ENCODE data around the gene PSORS1C2.

The PSORS1C2 gene

DNA sequence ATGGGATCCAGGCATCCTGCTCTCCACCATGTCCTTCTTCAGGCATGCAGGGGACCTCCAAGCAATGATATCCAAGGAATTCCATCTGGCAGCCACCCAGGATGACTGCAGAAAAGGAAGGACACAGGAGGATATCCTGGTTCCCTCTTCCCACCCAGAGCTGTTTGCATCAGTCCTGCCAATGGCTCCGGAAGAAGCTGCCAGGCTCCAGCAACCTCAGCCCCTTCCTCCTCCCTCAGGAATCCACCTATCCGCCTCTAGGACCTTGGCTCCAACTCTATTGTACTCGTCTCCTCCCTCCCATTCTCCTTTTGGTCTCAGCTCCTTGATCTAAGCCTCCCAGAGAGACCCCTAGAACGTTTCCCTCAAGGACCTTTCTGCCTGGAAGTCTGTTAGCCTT, 733 bp upstream of the PSORS1C2 start:
- DNase-seq (ENCODE audit: low spot score), result no peak

DNA sequence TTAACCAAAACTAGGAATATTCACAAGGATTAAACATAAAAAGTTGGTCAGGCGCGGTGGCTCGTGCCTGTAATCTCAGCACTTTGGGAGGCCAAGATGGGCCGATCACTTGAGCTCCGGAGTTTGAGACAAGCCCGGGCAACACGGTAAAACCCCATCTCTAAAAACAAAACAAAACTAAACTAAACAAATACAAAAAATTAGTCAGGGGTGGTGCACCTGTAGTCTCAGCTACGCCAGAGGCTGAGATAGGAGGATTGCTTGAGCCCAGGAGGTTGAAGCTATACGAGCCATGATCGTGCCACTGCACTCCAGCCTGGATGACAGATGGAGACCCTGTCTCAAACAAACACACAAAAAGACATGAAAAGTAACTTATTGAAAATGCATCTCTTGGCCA, 3.2 kb downstream of the PSORS1C2 start:
- no peak for DNase-seq (ENCODE audit: low spot score)

DNA sequence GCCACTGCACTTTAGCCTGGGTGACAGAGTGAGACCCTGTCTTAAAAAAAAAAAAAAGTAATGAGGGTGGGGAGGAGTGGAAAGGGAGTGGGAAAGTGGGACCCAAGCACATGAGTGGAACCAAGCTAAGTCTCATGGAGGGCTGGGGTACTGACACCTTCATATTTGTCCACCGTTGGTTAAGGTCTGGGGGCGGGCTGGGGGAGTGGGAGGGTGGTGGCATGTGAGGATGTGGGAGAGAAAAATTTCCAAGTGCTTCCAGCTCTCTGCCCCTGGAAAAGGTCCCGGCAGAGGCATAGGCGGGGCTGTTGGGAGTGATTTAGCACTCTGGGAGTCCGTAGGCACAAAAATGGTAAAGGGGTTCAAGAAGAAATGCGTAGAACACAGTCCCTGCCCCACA, 6.1 kb downstream of the PSORS1C2 start:
- DNase-seq (ENCODE audit: low spot score), result no peak

DNA sequence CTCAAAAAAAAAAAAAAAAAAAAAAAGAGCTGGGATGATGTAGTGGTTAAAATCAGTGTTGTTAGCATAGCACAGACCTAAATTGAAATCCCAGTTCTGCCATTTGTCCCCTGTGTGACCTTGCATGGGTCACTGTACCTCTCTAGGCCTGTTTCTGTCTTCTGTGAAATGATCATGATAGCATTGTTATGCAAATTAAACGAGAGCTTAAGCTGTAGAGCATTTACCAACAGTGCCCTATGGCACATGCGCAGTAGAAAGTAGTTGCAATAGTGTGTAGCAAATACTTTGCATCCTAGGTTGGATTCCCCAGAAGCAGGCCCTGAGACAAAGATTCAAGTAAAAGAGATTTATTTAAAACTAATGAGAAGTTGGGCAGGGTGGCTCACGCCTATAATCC, 7.3 kb downstream of the PSORS1C2 start:
- DNase-seq (ENCODE audit: low spot score), result no peak

DNA sequence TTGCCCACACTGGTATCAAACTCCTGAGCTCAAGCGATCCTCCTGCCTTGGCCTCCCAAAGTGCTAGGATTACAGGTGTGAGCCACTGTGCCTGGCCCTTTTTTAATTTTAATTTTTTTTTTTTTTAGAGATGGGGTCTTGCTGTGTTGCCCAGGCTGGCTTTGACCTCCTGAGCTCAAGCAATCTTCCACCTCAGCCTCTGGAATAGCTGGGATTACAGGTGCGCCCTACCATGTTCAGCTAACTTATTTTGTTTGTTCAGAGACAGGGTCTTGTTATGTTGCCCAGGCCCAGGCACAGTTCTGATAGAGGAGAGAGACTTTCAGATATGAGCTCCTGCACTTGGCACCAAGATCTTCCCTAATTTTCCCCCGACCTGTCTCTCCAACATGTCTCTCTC, 8.1 kb downstream of the PSORS1C2 start:
- DNase-seq (ENCODE audit: low spot score), result no peak

DNA sequence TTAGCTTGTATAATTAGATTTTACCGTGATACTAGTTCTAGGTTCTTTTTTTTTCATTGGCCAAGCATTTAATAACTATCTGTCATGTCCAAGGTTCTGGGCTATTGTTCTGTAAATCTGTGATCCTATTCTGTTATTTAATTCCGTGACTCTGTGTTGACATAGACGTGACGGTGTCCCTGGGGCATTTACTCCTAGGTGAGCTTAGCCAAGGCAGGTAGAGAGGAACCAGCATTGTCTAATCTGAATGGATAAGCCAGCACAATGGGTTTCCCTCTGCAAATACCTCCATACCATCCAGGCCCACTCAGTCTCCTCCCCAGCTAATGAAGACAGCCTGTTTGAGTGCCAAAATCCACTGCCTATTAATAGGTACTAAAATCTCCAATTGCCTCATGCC, 9.7 kb downstream of the PSORS1C2 start:
- DNase-seq (ENCODE audit: low spot score), result no peak

DNA sequence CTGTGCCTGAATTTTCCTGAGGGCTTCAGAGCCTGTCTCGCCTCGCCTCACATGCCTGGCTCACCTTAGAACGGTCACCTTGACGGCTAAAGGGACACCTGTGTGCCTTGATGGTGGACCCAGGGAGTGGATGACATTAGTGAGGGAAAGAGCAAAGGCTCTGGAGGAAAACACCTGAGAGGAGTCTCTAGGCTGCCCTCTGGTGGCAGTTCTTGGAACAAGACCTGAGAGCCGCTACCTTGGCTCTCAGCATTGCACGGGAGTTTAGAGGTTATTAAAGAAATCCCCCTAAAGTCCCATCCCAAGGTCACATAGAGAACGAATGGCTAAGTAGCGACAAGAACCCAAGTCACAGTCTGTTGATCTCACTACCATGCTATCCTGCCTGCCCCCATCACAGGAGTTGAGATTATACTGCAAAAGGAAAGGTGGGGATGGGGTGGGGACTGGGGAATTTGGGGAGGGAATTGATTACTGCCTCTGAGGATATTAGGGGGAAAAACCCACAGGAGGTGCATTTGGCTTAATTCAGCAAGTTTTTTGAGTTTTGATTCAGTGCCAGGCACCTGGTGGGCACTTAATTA, 10.7 kb downstream of the PSORS1C2 start:
- DNase-seq (ENCODE audit: low spot score), result peak; percentile 48

DNA sequence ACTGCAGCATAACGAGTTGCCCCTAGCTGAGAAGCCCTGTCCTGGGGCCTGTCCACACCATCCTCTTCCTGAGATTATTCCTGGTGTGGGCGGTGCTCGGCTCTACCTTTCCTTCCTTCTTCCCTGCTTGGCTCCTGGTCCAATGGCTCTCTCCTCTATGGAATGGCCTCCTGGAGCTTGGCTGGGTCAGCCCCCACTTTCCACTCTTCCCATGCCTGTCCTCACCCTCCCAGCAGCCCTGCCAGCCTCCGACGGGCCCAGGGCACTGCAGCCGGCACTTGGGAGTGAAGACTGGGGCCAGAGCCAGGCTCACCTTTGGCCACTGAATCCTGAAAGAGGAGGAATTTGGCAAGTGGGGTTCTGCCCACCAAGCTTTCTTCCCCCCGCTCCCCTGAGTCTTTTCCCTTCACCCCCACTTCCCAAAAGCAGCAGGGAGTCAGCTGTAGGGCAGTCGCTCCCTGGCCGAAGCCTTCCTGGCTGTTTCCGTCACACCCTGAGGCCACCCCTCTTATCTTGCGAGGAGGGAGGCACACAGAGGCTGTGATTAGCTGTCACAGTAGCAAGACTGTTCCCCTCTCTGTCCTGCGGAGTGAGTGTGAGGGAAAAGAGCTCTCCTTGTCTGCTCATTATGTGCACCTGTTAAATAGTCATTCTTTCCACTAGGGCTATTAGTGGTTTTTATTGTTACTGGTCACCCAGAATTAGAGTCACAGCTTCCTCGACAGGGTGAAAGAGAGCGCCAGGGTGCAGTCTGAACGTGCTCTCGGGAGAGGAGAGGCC, 12.3 kb downstream of the PSORS1C2 start:
- DNase-seq (ENCODE audit: low spot score), result peak; percentile 43

DNA sequence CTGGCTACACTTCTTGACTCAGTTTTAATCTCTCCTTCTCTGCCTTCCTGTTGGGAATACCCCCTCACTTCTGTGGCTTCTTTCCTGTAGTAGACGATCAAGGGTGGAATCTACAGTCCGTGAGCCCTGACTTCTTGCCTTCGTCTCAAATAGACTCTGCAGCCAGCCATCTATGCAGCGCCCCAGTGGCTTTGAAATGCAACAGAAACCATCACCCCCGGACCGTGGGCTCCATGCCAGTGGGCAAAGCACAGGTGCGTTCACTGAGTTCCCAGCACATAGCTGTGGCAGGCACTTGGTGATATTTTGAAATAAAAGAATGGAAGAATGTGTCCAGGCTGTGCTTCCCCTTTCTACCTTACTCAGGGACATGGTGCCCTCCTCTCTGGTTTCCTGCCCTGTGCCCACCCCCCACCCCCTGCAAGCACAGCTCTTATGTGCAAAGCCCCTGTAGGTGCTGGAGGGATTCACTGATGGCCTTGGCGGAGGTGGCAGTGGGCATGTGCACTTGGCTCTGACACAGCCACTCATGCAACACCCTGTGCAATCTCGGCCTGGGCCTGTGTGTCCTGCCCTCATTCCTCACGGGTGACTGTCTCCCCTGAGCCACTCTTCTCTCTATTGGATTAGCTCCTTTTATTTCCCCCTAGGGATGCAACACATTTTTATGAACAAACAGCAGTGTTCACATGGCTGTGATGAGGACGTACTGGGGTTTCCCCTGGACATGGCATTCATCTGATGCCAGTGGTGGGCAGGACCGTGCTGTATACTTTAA, 13.1 kb downstream of the PSORS1C2 start:
- DNase-seq (ENCODE audit: low spot score), result peak; percentile 35

DNA sequence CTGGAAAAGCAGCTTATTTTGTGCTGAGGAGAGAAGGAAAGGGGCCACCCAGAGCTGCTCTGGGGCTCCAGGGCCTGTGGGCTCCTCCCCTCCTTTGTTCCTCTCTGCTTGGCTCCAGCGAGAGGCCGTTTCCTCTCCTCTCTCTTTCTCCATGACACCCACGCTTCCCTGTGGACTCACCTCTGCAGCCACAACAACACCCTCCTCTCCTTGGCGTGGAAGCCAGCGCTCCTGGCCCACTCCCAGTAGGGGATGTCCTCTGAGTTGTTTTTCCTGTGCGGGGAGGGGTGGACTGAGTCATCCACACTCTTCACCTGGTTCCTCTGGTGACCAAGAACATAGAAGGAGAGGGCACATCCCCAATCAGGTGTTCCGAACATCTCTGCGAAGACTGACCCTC, 13.7 kb downstream of the PSORS1C2 start:
- peak; percentile 58 for DNase-seq (ENCODE audit: low spot score)

DNA sequence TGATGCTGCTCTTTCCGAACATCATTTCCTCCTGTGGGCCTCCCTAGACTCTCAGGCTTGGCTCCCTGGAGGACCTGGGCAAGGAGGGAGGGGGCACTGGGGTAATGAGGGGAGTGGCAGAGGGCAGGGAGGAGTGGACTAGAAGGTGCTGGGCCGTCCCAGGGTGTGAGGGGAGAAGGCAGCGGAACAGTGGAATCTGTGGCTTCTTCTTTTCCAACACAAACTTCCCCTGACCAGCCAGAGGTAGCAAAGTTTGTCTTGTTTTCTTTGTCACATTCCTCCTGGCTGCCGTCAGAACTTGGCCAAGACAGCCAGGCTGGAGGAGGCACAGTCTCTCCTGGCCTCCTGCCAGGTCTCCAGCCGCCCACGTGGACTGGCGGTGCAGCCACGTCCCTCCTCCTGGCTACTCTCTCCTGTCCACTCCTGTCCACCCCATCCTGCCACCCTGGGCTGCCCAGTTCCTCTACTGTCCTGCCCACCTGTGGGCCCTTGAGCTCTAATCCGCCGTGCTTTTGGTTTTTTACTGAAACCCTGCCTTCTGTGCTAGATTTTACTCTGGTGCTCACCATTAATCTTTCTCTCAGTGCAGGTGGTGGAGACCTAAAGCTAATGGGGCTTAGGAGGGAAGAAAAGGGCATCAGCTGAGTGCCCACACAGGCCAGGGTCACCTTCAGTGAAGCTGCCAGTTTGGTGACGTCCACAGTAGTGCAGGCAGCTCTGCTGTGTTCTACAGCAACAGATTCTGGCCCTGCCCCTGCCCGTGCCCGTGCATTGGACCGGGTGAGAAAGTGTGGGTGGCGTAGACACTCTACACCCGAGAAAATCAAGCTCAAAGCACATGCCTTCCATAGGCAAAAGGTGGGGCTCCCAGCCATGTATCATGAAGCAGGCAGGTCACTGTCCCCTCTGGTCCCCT, 15.8 kb downstream of the PSORS1C2 start:
- DNase-seq (ENCODE audit: low spot score), result peak; percentile 29

DNA sequence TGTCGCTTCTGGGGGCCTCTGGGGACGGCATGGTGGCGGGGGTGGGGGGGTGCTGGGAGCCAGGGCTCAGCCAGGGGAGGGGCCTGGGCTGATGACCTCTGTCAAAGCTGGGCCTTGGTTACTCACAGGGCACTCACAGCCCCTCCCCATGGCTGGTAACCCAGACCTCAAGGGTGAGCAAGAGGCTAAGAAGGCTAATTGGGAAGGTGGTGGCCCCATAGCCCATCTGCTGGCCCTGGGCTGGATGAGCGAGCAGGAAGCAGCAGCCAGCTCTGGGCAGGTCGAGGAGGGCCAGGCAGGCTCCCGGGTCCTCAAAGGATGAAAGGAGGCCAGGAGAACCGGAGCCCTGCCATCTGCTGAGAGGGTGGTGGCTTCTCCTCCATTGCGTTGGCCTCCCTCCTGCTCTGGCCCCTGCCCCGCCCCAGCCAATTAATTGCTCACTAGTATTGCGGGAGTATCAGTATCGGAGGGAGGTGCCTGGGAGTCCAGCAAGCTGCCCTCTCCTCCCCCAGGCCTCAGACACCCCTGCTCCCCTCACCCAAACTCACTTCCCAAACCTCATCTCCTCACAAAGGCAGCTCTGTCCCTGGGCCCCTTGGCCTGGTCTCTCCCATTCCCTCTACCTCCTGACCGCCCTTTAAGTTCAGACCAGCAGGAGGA, 17.6 kb downstream of the PSORS1C2 start:
- DNase-seq (ENCODE audit: low spot score), result no peak

DNA sequence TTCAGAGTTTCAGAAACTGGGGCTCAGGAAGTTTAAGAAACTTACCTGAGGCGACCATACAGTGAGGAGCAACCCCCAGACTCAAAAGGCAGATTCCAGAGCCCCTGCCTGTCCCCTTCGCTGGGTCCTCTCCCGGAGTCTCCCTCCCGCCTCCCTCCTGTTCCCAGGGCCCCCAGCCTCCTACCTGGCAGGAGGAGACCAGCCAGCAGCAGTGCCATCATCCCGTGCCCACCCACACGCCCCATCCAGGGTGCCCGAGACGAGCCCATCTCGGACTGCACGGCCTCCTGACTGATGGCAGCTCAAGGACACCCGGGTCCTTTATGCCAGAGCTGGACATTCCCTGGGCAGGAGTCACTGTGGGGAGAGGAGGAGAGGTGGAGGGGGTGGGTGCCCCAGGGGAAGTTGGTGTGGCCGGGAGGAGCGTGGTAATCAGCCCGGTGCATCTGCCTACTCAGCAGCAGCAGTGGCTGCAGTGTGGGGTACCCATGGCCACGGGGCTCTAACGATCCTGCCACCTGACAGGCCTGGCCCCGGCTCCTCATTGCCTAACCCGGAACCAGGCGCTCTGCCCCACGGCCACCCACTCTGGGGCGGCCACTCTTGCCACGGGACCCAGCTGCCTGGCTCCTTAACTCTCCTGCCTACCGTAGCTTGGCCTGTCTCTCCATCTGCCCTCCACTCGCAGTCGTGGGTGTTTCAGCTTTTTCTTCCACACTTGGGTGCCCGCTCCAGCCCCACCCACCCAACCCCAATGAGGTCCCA, 18.5 kb downstream of the PSORS1C2 start, which contains the start of gene CDSN:
TSS of gene CDSN (minus strand) at position 296 of the 765 bp plus-strand sequence. CDS start at position 269, 27 bp downstream.
- DNase-seq (ENCODE audit: low spot score), result no peak

DNA sequence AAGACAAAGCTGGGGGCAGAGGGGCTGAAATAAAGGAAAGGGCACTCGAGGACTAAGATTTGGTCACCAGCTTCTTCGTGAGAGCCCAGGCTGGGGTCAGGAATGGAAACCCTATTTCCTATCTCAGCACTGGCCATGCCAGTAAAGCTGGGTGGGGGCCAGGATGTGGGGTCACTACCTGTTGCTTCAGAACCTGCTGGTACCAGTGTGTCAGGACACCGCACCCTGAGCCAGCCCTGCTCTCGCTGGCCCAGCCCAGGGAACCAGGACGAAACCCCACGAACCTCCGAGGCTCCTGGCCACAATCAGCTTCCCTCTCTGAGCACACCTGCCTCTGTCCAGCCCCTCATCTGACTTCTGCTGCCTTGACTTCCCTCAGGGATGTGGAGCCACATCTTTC, 20.7 kb downstream of the PSORS1C2 start:
- no peak for DNase-seq (ENCODE audit: low spot score)

DNA sequence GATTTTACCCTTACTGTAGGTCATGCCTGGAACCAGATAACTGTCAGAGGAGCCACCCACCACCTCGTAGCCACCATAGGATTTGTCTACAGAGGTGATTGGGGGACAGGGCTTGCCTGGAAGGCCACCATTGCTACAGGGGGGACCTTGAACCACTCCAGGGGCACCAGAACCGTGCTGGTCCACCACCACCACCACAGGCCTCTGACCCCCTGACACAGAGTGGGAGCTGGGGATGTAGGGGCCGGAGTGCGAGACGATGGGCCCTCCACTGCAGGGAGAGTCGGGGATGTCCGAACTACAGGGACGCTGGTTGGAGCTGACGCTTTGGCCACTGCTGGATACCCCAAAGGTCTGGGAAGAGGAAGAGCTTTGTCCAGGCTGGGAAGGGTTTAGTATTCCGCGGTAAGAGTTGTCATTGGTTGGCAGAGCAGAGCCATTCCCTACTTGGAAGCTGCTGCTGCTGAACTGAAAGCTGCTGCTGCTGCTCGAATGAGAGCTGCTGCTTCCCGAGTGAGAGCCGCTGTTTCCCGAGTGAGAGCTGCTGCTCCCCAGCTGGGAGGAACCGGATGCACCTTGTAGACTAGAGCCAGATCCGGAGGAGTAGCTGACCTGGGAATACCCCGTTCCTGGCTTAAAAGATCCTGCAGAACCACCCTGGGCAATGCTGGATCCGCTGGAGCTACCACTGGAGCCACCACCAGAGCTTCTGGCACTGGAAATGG, 22.0 kb downstream of the PSORS1C2 start:
- no peak for DNase-seq (ENCODE audit: low spot score)

DNA sequence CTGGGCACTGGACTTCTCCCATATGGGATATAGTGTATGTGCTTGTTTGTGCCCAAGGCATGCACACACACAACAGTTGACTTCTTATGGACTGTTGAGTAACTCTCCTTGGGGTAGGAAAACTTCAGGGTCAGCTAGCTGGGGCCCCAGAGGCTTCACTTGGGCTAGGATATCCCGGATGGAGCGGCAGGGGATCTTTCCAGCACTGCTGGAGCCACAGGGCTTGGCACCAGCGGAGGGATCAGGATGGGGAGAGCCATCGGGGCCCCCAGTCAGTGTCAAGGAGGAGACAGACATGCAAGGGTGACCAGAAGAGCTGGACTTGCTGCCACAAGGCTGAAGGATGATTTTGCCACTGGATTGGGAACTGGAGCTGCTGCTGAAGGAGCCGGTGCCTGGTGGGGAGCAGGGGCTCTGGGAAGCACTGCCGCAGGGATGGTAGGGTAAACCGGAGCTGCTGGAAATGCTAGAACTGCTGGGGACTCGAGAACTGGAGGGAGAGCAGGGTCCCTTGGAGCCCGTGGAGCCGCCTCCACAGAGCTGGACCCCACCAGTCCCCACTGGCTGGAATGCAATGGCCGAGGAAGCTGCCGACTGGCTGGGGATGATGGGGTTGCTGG, 22.8 kb downstream of the PSORS1C2 start:
- no peak for DNase-seq (ENCODE audit: low spot score)

DNA sequence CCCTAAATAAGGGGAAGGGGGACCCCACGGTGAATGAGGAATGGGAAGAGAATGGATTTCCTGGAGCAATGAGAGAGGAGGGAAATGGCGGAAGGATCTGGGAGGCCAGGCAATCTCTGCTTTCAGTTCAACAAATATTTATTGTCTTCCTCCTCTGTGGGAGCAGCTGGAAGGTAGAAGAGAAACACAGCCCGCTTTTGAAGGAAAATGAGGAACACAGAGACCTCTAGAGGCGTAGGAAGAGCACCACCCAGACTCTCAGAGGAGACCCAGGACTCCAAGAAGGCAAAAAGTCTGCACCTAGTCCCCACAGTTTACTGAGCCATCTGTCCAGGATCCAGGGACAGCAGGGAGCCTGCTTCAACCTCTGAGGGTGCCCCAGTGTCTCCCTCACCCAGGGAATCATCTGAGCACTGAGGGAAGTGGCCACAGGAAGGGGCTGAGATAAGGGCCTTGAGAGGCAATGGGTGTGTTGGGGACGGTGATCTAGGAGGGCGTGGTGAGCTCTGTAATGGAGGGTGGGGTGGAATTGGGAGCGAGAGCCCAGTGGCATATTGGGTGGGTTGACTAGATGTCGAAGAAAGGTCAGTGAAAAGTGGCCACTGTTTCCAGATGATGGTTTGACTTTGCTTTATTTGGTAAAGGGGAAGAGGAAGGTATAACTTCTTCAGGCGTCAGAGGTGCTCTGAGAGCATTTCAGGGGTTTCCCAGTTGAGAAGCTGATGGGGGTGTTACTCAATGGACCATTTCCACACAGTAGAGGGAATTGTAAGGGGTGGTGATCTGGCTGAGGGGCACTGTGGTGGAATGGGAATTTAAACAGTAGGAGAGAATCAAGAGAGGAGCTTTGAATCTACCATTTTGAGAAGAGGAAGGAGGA, 23.7 kb downstream of the PSORS1C2 start:
- peak; percentile 65 for DNase-seq (ENCODE audit: low spot score)

DNA sequence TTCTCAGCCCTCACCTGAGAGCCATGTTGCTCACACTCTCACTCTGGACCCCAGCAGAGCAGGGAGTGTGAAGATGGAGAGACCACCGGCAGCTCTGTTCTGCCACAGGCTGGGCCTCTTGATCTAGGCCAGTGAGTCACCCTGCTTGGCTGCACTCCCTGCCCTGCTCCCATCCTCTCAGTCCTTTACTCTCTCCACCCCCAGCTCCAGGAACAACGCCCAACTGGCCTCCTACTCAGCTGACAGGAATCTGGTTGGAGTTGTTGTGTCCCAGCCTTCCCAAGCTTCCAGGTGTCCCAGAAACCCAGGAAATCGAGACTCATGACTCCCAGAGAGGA, 24.4 kb downstream of the PSORS1C2 start, which contains the start of gene PSORS1C1:
TSS of gene PSORS1C1 (plus strand) at position 260 of the 338 bp plus-strand sequence. CDS start 14,833 bp downstream, outside the sequence.
- DNase-seq (ENCODE audit: low spot score), result peak; percentile 88
